ENCODE data around the gene LCP1.

Gene LCP1

GRCh38 chr13:46154136-46154801 is 27.7 kb downstream of the LCP1 start:
- no peak for DNase-seq

- DNase-seq: no peak
These were observed 29.2 kb downstream of the LCP1 start for GRCh38 chr13:46152627-46153328.

- DNase-seq: no peak
These were observed 31.8 kb downstream of the LCP1 start for GRCh38 chr13:46150134-46150693.

GRCh38 chr13:46149272-46150133 is 32.5 kb downstream of the LCP1 start:
- DNase-seq: no peak

GRCh38 chr13:46146898-46147297 is 35.1 kb downstream of the LCP1 start:
- DNase-seq: no peak

- DNase-seq: no peak
These were observed 36.0 kb downstream of the LCP1 start for GRCh38 chr13:46145950-46146349.

- DNase-seq: no peak
These were observed 36.8 kb downstream of the LCP1 start for GRCh38 chr13:46145135-46145534.

- no peak for DNase-seq
These were observed 38.7 kb downstream of the LCP1 start for GRCh38 chr13:46143184-46143701.

GRCh38 chr13:46142776-46143175 is 39.2 kb downstream of the LCP1 start:
- no peak for DNase-seq

GRCh38 chr13:46140044-46140443 is 41.9 kb downstream of the LCP1 start:
- DNase-seq: no peak

- no peak for DNase-seq
These were observed 44.2 kb downstream of the LCP1 start for GRCh38 chr13:46137627-46138317.

- DNase-seq: no peak
These were observed 45.3 kb downstream of the LCP1 start for GRCh38 chr13:46136688-46137087.

- DNase-seq: no peak
These were observed 46.9 kb downstream of the LCP1 start for GRCh38 chr13:46134961-46135522.

GRCh38 chr13:46134494-46134893 is 47.5 kb downstream of the LCP1 start:
- DNase-seq: no peak

GRCh38 chr13:46132109-46132508 is 49.9 kb downstream of the LCP1 start:
- DNase-seq: no peak

- DNase-seq: no peak
These were observed 50.3 kb downstream of the LCP1 start for GRCh38 chr13:46131705-46132104.

GRCh38 chr13:46129955-46130618 is 51.9 kb downstream of the LCP1 start:
- DNase-seq: no peak

GRCh38 chr13:46129124-46129523 is 52.9 kb downstream of the LCP1 start:
- DNase-seq: no peak

GRCh38 chr13:46127358-46128023 is 54.5 kb downstream of the LCP1 start:
- DNase-seq: no peak

GRCh38 chr13:46126552-46127357 is 55.2 kb downstream of the LCP1 start:
- DNase-seq: peak; percentile 66

All from NCI-H1092 (cell line).